HEK293 (cell line): Measurements from ENCODE around the gene ETF1.

Experiments used
- GFI1B ChIP-seq: fragments of 450-650 bp; formaldehyde crosslinking; IDR thresholded peaks from 2 replicates; pipeline ENCODE4 v1.5.1; 2016; ENCODE audit warnings: missing biosample characterization, missing genetic modification characterization
- KLF8 ChIP-seq: fragments of 450-650 bp; formaldehyde crosslinking; IDR thresholded peaks from 2 replicates; pipeline ENCODE4 v1.5.1; 2016; ENCODE audit warnings: missing biosample characterization, missing genetic modification characterization
- KLF9 ChIP-seq: fragments of 450-650 bp; formaldehyde crosslinking; IDR thresholded peaks from 2 replicates; pipeline ENCODE4 v1.5.1; 2016; ENCODE audit warnings: missing biosample characterization, missing genetic modification characterization, low read depth
- OVOL3 ChIP-seq: fragments of 450-650 bp; formaldehyde crosslinking; IDR thresholded peaks from 2 replicates; pipeline ENCODE4 v1.5.1; 2016; ENCODE audit warnings: missing biosample characterization, missing genetic modification characterization
- ZBTB20 ChIP-seq: fragments of 450-650 bp; formaldehyde crosslinking; IDR thresholded peaks from 2 replicates; pipeline ENCODE4 v1.5.1; 2016; ENCODE audit warnings: missing biosample characterization, missing genetic modification characterization
- ZEB2 ChIP-seq: fragments of 450-650 bp; formaldehyde crosslinking; IDR thresholded peaks from 2 replicates; pipeline ENCODE4 v1.5.1; 2016; ENCODE audit warnings: missing biosample characterization, missing genetic modification characterization
- ZNF10 ChIP-seq: fragments of 450-650 bp; formaldehyde crosslinking; IDR thresholded peaks from 2 replicates; pipeline ENCODE4 v1.5.1; 2017; ENCODE audit warnings: missing biosample characterization, missing genetic modification characterization
- ZNF221 ChIP-seq: fragments of 450-650 bp; formaldehyde crosslinking; IDR thresholded peaks from 2 replicates; pipeline ENCODE4 v1.5.1; 2017; ENCODE audit warnings: missing biosample characterization, missing genetic modification characterization, borderline replicate concordance
- ZNF223 ChIP-seq: fragments of 450-650 bp; formaldehyde crosslinking; IDR thresholded peaks from 2 replicates; pipeline ENCODE4 v1.5.1; 2016; ENCODE audit warnings: missing biosample characterization, missing genetic modification characterization
- ZNF239 ChIP-seq: fragments of 450-650 bp; formaldehyde crosslinking; IDR thresholded peaks from 2 replicates; pipeline ENCODE4 v1.5.1; 2016; ENCODE audit warnings: missing biosample characterization, missing genetic modification characterization
- ZNF292 ChIP-seq: fragments of 450-650 bp; formaldehyde crosslinking; IDR thresholded peaks from 2 replicates; pipeline ENCODE4 v1.5.1; 2016; ENCODE audit warnings: low read depth, missing biosample characterization, missing genetic modification characterization, borderline replicate concordance
- ZNF37A ChIP-seq: fragments of 450-650 bp; IDR thresholded peaks from 2 replicates; pipeline ENCODE4 v1.5.1; 2018; ENCODE audit warnings: missing biosample characterization, missing genetic modification characterization
- ZNF426 ChIP-seq: fragments of 450-650 bp; formaldehyde crosslinking; IDR thresholded peaks from 2 replicates; pipeline ENCODE4 v1.5.1; 2017; ENCODE audit warnings: missing biosample characterization, missing genetic modification characterization, mild to moderate bottlenecking, inconsistent platforms, moderate library complexity
- ZNF521 ChIP-seq: fragments of 450-650 bp; formaldehyde crosslinking; IDR thresholded peaks from 2 replicates; pipeline ENCODE4 v1.5.1; 2017; ENCODE audit warnings: missing biosample characterization, mild to moderate bottlenecking, missing genetic modification characterization
- ZNF530 ChIP-seq: fragments of 450-650 bp; formaldehyde crosslinking; IDR thresholded peaks from 2 replicates; pipeline ENCODE4 v1.5.1; 2016; ENCODE audit warnings: low read depth, missing biosample characterization, missing genetic modification characterization
- ZNF654 ChIP-seq: fragments of 450-650 bp; formaldehyde crosslinking; IDR thresholded peaks from 2 replicates; pipeline ENCODE4 v1.5.1; 2016; ENCODE audit warnings: low read depth, missing biosample characterization, missing genetic modification characterization
- ZNF660 ChIP-seq: fragments of 450-650 bp; IDR thresholded peaks from 2 replicates; pipeline ENCODE4 v1.5.1; 2018; ENCODE audit warnings: missing biosample characterization, mild to moderate bottlenecking, missing genetic modification characterization
- TF ChIP-seq, protein P1 (sequence below): fragments of 450-650 bp; formaldehyde crosslinking; IDR thresholded peaks from 2 replicates; pipeline ENCODE4 v1.5.1; 2016; ENCODE audit warnings: missing biosample characterization, missing genetic modification characterization
- TF ChIP-seq, protein P2 (sequence below): fragments of 450-650 bp; formaldehyde crosslinking; conservative IDR thresholded peaks from 2 replicates; pipeline ENCODE4 v1.5.1; 2016; ENCODE audit warnings: low read depth, missing biosample characterization, missing genetic modification characterization
- TF ChIP-seq, protein P3 (sequence below): fragments of 450-650 bp; formaldehyde crosslinking; IDR thresholded peaks from 2 replicates; pipeline ENCODE4 v1.5.1; 2017; ENCODE audit warnings: missing biosample characterization, missing genetic modification characterization
- TF ChIP-seq, protein P4 (sequence below): fragments of 450-650 bp; formaldehyde crosslinking; IDR thresholded peaks from 2 replicates; pipeline ENCODE4 v1.5.1; 2016; ENCODE audit warnings: missing biosample characterization, missing genetic modification characterization, borderline replicate concordance
- TF ChIP-seq, protein P5 (sequence below): fragments of 450-650 bp; formaldehyde crosslinking; IDR thresholded peaks from 2 replicates; pipeline ENCODE4 v1.5.1; 2017; ENCODE audit warnings: missing biosample characterization, missing genetic modification characterization
- TF ChIP-seq, protein P6 (sequence below): fragments of 450-650 bp; formaldehyde crosslinking; IDR thresholded peaks from 2 replicates; pipeline ENCODE4 v1.5.0; 2017; ENCODE audit warnings: missing biosample characterization, missing genetic modification characterization, borderline replicate concordance

ETF1 gene

DNA sequence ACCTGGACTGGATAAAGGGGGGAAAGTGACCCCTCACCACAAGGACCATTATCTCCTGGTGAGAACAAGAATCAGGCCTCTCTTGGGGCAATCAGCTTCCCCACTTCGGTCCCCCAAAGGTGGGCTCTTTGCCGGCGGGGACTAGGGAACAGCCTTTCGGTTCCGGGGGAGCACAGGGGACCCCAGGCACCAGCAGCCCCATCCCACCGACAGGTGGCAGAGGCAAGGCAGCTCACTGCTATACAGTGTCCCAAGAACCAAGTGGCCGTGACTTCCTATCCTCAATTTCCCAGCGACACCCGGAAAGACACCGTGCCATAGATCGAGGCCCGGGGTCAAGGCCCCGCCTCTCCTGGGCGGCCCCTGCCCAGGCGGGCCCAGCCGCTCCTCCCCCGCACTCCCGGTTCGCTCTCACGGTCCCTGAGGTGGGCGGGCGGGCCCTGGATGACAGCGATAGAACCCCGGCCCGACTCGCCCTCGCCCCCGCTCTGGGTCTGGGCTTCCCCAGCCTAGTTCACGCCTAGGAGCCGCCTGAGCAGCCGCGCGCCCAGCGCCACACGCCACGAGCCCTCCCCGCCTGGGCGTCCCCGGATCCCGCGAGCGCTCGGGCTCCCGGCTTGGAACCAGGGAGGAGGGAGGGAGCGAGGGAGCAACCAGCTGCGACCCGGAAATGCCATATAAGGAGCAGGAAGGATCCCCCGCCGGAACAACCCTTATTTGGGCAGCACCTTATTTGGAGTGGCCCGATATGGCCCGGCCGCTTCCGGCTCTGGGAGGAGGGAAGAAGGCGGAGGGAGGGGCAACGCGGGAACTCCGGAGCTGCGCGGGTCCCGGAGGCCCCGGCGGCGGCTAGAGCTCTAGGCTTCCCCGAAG lies 78.4 kb downstream of the ETF1 start (continued):
- TF ChIP-seq ZNF654 (no peak; the same call in none of the 2 replicates), ZNF37A (tag by site-specific recombination) (no peak), ZNF10 (tag by site-specific recombination) (no peak), ZNF530 (tag by site-specific recombination) (no peak), ZNF521 (tag by site-specific recombination) (no peak), GFI1B (tag by site-specific recombination) (no peak), OVOL3 (tag by site-specific recombination) (no peak), ZNF660 (tag by site-specific recombination) (0 out of 2 replicates have a peak, but pooled peaks have one; percentile 9), ZNF223 (tag by site-specific recombination) (no peak), KLF8 (peak; percentile 99), ZNF221 (tag by site-specific recombination) (no peak), ZEB2 (tag by site-specific recombination) (peak; percentile 85), ZNF426 (no peak), ZBTB20 (peak; percentile 93), KLF9 (tag by site-specific recombination) (peak; percentile 89), ZNF239 (tag by site-specific recombination) (no peak), ZNF292 (tag by site-specific recombination) (no peak)
- TF ChIP-seq, protein P1, sequence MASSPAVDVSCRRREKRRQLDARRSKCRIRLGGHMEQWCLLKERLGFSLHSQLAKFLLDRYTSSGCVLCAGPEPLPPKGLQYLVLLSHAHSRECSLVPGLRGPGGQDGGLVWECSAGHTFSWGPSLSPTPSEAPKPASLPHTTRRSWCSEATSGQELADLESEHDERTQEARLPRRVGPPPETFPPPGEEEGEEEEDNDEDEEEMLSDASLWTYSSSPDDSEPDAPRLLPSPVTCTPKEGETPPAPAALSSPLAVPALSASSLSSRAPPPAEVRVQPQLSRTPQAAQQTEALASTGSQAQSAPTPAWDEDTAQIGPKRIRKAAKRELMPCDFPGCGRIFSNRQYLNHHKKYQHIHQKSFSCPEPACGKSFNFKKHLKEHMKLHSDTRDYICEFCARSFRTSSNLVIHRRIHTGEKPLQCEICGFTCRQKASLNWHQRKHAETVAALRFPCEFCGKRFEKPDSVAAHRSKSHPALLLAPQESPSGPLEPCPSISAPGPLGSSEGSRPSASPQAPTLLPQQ (tag by site-specific recombination), result peak; percentile 93
- TF ChIP-seq, protein P2, sequence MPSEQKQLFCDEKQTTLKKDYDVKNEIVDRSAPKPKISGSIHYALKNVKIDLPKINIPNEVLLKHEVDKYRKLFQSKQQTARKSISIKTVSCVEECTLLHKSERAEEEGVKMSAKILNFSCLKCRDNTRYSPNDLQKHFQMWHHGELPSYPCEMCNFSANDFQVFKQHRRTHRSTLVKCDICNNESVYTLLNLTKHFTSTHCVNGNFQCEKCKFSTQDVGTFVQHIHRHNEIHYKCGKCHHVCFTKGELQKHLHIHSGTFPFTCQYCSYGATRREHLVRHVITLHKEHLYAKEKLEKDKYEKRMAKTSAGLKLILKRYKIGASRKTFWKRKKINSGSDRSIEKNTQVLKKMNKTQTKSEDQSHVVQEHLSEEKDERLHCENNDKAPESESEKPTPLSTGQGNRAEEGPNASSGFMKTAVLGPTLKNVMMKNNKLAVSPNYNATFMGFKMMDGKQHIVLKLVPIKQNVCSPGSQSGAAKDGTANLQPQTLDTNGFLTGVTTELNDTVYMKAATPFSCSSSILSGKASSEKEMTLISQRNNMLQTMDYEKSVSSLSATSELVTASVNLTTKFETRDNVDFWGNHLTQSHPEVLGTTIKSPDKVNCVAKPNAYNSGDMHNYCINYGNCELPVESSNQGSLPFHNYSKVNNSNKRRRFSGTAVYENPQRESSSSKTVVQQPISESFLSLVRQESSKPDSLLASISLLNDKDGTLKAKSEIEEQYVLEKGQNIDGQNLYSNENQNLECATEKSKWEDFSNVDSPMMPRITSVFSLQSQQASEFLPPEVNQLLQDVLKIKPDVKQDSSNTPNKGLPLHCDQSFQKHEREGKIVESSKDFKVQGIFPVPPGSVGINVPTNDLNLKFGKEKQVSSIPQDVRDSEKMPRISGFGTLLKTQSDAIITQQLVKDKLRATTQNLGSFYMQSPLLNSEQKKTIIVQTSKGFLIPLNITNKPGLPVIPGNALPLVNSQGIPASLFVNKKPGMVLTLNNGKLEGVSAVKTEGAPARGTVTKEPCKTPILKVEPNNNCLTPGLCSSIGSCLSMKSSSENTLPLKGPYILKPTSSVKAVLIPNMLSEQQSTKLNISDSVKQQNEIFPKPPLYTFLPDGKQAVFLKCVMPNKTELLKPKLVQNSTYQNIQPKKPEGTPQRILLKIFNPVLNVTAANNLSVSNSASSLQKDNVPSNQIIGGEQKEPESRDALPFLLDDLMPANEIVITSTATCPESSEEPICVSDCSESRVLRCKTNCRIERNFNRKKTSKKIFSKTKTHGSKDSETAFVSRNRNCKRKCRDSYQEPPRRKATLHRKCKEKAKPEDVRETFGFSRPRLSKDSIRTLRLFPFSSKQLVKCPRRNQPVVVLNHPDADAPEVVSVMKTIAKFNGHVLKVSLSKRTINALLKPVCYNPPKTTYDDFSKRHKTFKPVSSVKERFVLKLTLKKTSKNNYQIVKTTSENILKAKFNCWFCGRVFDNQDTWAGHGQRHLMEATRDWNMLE (tag by site-specific recombination), result no peak
- TF ChIP-seq, protein P3, sequence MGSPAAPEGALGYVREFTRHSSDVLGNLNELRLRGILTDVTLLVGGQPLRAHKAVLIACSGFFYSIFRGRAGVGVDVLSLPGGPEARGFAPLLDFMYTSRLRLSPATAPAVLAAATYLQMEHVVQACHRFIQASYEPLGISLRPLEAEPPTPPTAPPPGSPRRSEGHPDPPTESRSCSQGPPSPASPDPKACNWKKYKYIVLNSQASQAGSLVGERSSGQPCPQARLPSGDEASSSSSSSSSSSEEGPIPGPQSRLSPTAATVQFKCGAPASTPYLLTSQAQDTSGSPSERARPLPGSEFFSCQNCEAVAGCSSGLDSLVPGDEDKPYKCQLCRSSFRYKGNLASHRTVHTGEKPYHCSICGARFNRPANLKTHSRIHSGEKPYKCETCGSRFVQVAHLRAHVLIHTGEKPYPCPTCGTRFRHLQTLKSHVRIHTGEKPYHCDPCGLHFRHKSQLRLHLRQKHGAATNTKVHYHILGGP (tag by site-specific recombination), result no peak
- TF ChIP-seq, protein P4, sequence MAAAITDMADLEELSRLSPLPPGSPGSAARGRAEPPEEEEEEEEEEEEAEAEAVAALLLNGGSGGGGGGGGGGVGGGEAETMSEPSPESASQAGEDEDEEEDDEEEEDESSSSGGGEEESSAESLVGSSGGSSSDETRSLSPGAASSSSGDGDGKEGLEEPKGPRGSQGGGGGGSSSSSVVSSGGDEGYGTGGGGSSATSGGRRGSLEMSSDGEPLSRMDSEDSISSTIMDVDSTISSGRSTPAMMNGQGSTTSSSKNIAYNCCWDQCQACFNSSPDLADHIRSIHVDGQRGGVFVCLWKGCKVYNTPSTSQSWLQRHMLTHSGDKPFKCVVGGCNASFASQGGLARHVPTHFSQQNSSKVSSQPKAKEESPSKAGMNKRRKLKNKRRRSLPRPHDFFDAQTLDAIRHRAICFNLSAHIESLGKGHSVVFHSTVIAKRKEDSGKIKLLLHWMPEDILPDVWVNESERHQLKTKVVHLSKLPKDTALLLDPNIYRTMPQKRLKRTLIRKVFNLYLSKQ (tag by site-specific recombination), result no peak
- TF ChIP-seq, protein P5, sequence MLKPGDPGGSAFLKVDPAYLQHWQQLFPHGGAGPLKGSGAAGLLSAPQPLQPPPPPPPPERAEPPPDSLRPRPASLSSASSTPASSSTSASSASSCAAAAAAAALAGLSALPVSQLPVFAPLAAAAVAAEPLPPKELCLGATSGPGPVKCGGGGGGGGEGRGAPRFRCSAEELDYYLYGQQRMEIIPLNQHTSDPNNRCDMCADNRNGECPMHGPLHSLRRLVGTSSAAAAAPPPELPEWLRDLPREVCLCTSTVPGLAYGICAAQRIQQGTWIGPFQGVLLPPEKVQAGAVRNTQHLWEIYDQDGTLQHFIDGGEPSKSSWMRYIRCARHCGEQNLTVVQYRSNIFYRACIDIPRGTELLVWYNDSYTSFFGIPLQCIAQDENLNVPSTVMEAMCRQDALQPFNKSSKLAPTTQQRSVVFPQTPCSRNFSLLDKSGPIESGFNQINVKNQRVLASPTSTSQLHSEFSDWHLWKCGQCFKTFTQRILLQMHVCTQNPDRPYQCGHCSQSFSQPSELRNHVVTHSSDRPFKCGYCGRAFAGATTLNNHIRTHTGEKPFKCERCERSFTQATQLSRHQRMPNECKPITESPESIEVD (tag by site-specific recombination), result no peak
- TF ChIP-seq, protein P6, sequence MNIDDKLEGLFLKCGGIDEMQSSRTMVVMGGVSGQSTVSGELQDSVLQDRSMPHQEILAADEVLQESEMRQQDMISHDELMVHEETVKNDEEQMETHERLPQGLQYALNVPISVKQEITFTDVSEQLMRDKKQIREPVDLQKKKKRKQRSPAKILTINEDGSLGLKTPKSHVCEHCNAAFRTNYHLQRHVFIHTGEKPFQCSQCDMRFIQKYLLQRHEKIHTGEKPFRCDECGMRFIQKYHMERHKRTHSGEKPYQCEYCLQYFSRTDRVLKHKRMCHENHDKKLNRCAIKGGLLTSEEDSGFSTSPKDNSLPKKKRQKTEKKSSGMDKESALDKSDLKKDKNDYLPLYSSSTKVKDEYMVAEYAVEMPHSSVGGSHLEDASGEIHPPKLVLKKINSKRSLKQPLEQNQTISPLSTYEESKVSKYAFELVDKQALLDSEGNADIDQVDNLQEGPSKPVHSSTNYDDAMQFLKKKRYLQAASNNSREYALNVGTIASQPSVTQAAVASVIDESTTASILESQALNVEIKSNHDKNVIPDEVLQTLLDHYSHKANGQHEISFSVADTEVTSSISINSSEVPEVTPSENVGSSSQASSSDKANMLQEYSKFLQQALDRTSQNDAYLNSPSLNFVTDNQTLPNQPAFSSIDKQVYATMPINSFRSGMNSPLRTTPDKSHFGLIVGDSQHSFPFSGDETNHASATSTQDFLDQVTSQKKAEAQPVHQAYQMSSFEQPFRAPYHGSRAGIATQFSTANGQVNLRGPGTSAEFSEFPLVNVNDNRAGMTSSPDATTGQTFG (tag by site-specific recombination), result no peak
